Activated CD4-positive, alpha-beta T cell treated with anti-CD3 and anti-CD28 coated beads, Interleukin-2, amount 50 U/mL, for 16 hours (primary cell): ENCODE results near the gene ADAM8.

Experiments used
- DNase-seq: peaks from one replicate; pipeline ENCODE4 v3.0.0-alpha.2; 2020

Gene ADAM8

GRCh38 chr10:133308421-133309099 lies 31.9 kb upstream of the ADAM8 start, which contains the start of the genes TUBGCP2 and ZNF511:
TSS of gene TUBGCP2 (minus strand) at chr10:133308872. CDS start at chr10:133302941, 5,931 bp downstream.
TSS of gene ZNF511 (plus strand) at chr10:133308914. CDS start at chr10:133308944, 30 bp downstream.
- DNase-seq, result peak; percentile 84

DNA sequence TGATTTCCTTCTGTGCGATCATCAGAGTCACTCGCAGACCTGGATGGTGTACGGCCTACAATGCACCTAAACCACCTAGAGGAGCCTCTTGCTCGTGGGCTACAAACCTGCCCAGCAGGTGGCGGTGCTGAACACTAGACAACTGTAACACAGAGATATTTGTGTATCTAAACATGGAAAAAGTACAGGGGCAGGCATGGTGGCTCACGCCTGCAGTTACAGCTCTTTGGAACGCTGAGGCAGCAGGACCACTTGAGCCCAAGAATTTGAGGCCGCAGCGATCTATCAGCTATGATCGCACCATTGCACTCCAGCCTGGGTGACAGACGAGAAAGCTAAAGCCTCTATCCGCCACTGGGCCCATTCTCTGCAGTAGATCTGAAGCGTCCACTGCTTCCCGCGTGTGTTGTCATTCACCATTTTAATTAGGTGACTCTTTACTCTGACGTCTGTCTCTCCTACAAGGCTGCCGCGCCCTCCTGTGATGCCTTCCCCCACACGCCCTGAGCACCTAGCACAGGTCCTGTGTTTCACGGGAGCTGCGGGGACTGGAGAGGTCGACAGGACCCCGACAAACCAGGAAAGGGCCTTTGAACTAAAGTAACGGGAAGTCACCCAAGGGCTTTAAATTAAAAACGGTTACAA lies 31.2 kb upstream of the ADAM8 start:
- peak; percentile 88 for DNase-seq

DNA sequence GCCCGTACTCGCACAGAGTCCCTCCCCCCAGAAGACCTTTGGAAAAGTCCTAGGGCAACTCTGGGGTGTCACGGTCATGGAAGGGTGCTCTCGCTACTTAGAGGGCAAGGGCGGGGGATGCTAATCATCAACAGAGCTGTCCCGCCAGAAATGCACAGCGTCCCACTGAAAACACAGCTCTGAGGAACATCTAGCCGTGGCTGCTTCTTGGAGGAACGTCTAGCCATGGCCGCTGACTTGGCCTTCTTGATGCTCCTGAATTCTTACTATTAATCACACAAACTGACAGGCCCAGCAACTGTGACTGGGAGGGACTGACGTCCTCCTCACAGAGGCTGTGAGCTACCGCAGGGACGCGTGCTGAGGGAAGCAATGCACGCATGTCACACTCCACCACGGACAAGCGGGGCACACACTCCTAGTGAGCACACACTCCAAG lies 30.3 kb upstream of the ADAM8 start:
- DNase-seq, result no peak

DNA sequence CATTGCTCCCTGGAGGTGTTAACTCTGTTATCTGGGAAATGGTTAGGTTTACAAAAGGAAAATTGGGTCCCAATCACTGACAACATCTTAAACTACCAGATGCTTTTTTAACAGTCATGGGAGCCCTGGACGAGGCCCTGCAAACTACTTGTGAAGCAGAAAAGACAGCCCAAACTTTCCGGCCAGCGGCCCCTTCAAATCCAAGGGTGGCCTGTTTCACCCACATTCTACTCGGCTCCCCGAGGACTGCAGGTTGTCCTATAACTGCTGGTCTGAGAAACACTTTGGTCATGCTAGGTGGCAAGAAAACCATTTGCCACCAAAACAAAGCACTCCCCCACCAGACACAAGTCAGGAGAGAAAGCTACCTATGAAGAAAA lies 29.4 kb upstream of the ADAM8 start:
- no peak for DNase-seq

DNA sequence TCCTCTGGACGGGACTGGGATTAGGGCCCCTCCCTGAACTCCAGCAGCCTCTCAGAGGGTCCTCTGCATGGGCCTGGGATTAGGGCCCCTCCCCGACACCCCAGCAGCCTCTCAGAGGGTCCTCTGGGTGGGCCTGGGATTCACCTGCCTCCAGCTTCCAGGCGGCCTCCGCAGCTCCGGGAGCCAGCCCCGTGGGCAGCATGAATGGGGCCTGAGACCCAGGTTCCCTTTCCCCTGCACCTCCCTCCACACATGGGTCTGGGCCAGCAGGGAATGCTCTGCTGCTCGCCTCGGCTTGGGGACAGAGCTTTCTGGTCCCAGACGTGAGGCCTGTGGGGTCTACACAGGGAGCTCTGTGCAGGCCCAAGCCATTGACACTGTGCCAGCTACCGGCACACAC lies 26.5 kb upstream of the ADAM8 start:
- no peak for DNase-seq

DNA sequence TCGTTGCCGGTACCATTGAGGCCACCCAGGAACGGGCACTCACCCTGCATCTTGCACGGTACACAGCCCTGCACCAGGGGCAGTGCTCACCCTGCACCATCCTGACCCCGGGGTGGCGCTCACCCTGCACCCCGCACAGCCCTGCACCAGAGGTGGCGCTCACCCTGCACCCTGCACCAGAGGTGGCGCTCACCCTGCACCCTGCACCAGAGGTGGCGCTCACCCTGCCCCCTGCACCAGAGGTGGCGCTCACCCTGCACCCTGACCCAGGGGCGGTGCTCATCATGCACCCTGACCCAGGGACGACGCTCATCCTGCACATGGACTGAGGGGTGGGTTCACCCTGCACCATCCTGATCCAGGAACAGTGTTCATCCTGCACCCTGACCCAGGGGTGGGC lies 25.6 kb upstream of the ADAM8 start:
- DNase-seq, result no peak

DNA sequence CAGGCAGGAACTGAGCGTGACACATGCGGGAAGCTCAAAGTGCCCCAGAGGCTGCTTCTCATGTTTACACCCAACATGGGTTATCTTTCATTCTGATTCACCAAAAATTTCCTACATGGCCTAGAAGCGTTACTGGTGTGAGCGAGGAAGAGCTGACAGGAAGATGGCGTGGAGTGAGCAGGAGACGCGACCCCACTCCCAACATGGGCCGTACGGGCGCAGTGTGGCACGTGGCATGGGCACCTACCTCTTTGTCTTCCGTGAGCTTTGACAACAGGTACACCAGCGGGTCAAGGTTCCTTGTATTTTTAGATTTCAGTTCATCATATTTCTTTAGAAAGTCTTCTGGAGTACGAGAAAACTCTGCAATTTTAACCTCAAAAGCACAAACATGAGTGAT lies 23.1 kb upstream of the ADAM8 start:
- no peak for DNase-seq

DNA sequence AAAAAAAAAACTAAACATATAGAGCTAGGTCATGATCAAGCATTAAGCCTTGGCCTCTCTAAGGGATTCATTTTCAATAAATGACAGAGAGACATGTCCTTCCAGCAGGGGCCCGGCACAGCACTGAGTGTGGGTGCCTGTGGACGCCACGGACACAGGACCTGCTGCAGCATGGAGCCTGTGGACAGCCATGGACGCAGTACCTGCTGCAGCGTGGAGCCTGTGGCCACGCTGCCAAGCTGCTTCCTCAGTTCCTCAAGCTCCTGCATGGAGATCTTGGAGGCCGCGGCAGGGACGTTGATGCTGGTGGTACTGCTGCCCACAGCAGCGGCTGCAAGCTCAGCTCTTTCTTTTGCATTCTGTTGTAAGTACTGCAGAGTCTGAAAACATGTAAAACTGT lies 22.6 kb upstream of the ADAM8 start:
- no peak for DNase-seq

GRCh38 chr10:133298466-133298865 lies 21.8 kb upstream of the ADAM8 start:
- no peak for DNase-seq

GRCh38 chr10:133297504-133297903 lies 20.8 kb upstream of the ADAM8 start:
- no peak for DNase-seq

- no peak for DNase-seq
Observed at GRCh38 chr10:133295426-133296320, 19.0 kb upstream of the ADAM8 start.

- no peak for DNase-seq
Observed at GRCh38 chr10:133294189-133294588, 17.5 kb upstream of the ADAM8 start.

DNA sequence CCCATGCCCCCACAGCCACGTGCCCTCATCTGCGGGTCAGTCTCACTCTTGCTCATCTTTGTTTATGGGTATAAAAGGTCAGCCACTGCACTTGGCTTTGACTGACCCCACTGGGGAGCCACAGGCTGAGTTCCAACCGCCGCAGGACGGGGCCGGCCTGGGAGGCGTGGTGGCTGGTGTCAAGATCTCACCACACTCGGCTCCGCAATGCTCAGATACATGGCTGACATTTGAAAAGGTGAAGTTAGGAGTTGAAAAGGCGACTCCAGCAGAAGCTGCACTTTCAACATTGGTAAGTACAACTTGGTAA lies 17.1 kb upstream of the ADAM8 start:
- DNase-seq, result no peak

DNA sequence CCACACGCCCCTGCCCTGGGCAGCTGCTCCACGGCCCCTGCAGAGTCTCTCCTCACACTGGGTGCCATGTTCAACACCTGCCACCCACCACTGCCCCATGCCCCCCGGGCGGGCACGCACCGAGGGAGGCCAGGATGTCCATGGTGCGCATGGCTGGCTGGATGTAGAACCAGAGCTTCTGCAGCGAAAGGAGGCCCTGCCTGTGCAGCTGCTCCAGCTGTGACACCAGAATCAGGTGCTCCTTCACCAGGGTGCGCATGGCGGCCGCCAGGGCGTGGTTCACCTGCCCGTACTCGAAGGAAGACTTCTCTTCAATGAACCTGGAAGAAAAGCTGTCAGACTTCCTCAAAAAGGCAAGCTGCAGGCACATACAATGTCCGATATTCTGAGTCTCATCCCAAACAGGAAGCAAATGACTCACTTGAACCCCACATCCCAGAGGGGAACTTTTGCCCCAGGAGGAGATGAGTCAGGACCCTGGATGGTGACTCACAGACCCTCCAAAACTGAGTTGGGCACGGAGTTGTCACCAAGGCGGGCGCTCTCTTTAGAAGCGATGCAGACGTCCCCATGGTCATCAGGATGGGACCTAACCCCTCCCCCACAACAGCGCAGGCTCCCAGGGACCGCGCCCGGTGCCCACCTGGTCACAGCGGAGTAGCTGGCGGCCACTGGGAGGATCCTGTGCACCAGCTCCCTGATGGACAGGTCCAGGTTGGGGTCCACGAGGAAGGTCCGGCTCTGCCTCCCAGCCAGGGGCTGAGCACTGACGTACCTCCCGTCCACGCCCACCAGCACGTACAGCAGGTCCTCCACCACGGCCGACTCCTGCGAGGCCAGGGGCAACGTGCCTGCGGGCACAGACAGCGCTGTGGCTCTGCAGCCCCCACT lies 16.5 kb upstream of the ADAM8 start:
- peak; percentile 16 for DNase-seq

GRCh38 chr10:133289761-133290160 lies 13.1 kb upstream of the ADAM8 start:
- no peak for DNase-seq

- no peak for DNase-seq
Observed at GRCh38 chr10:133287832-133288500, 11.3 kb upstream of the ADAM8 start.

DNA sequence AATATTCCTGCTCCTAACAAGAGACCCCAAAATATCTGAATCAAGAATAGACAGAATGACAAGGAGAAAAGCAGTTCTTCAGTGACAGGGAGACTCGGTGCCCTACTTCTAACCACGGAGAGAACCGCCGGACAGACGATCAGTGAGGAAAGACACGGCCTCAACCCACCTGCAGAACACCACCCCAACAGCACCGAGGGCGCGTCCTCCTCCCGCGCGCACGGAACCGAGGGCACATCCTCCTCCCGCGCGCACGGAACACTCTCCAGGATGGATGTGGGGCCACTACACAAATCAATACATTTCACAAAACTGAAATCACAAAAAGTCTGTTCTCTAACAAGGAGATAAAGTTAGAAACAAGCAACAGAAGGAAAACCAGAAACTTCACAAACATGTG lies 9.7 kb upstream of the ADAM8 start:
- no peak for DNase-seq

DNA sequence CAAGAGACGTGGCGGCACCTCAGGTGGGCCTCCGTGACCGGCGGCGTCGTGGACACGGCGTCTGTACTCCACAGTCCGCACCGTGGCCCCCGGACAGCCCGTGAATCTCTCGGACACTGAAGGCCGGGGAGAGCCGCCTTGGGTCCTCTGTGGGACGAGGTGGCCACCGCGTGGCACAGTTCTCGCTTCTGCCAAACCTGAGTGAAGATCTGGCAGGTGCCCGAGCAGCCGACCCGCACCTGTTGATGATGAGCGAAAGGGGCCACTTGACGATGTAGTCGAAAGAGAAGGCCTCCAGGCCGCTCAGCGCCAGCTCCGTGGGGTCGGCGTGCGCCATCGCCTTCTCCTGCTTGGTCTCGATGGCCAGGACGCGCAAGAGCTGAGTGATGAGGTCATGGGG lies 8.5 kb upstream of the ADAM8 start:
- DNase-seq, result no peak

DNA sequence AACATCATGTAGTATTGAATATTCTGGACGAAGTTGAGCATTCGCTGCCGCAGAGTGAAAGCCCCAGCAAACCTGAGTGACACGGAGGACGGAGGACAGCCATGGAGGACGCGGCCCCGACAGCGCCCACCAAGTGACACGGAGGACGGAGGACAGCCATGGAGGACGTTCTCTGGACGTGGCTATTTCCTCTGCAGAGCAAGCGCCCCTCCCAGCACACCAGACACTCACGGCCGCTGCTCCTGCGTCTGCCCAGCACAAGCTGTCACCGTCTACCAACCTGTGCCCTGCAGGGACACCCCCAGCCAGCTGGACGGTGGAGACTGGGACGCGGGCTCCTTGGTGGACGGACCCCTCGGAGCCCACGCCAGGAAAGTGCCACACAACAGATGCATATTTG lies 7.3 kb upstream of the ADAM8 start:
- DNase-seq, result no peak

DNA sequence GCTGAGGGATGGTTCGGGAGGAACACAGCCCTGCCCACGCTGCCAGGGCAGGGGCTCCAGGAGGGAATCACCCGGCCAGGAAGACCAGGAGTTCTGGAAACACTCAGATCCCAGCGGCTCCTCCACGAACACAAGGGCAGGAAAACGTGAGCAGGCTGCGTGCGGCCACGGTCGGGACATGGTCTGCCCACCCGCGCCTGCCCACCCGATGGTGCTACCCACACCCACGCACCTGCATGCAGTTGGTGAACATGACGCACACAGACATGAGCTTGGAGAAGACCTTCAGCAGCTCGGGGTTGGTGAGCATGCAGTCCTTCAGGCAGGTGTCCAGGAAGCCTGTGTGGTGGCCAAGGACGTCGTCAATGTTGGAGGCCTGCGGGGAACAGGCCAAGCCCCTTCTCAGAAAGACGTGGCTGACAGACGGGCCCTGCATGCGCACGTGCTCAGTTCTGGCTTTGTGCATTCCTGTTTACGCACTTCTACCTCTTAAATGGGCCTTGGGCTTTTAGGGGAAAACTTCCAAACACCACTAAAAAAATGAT lies 6.2 kb upstream of the ADAM8 start:
- no peak for DNase-seq

DNA sequence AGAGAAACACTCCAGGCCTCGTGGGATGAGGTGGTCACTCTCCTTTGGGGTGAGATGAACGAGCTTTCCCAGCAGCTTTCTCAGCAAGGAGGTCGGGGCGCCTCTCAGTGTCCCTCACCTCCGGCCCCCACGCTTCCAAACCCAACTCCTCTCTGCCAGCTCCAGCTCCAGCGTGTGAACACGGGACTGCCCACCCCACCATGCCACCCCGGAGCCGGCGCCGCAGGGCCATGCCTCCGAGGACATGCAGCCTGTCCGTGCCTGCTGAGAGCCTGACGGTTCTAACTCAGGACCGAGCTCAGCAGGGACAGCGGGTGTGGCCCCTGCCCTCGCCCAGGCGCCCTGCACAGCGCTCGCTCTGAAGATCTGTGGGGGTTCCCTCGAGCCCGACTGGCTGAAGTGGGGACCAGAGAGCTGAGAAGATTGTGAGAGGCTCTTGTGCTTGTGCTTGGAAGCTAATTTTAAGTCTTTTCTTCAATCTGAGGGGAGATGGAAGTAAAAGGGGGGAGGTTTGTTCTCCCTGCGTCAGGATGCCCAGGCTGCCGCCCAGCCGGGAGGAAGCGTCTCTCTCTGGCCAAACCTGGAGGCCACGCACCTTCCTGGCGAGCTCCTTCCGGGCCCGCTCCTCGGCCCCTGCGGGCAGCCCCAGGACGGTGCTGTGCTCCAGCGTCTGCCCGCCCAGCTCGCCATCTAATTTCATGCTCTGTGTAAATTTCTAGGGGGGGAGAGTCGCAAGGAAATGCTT lies 5.1 kb upstream of the ADAM8 start:
- DNase-seq, result no peak
